WTC11 (cell line): Measurements from ENCODE around the gene NCBP3. TPM values are rescaled to one million over a fixed set of nuclear protein-coding genes. Genes with fewer than 3 reads are reported as not detected.

Experiments used
- ATAC-seq: fragments of 200-7000 bp; cut with Tn5 transposase; 2 replicates; pipeline ENCODE4 v1.10.0; 2021; ENCODE audit warnings: mild to moderate bottlenecking, moderate library complexity
- CTCF ChIA-PET: fragments of 300-600 bp; sonication (Branson Sonifier 250); formaldehyde crosslinking; loops from one replicate; lab custom pipeline; 2021; ENCODE audit warnings: antibody characterized with exemption; lab: Charles Lee
- POLR2A ChIA-PET: fragments of 350-600 bp; sonication (Branson Sonifier 250); formaldehyde crosslinking; loops from one replicate; lab custom pipeline; 2021; ENCODE audit warnings: antibody characterized with exemption; lab: Charles Lee
- DNase-seq: peaks from one replicate; pipeline ENCODE4 v3.0.0; 2021; ENCODE audit warnings: low spot score
- H3K27ac Mint-ChIP-seq: 2 replicates; pipeline ENCODE4 v1.8.0; 2021; ENCODE audit warnings: mixed read lengths
- H3K27me3 Mint-ChIP-seq: 2 replicates; pipeline ENCODE4 v1.8.0; 2021; ENCODE audit warnings: low read depth, mild to moderate bottlenecking, moderate library complexity, mixed read lengths
- H3K36me3 Mint-ChIP-seq: 2 replicates; pipeline ENCODE4 v1.8.0; 2021; ENCODE audit warnings: mixed read lengths
- H3K4me1 Mint-ChIP-seq: 2 replicates; pipeline ENCODE4 v1.8.0; 2022; ENCODE audit warnings: mixed read lengths
- H3K4me3 Mint-ChIP-seq: 2 replicates; pipeline ENCODE4 v1.8.0; 2021; ENCODE audit warnings: mild to moderate bottlenecking, moderate library complexity, mixed read lengths
- H3K9me3 Mint-ChIP-seq: 2 replicates; pipeline ENCODE4 v1.8.0; 2021; ENCODE audit warnings: mixed read lengths
- CBFB ChIP-seq: sonication (generic); formaldehyde crosslinking; IDR thresholded peaks from 2 replicates; pipeline ENCODE4 v1.8.1; 2022; ENCODE audit warnings: mild to moderate bottlenecking, low read depth, missing genetic modification reagents
- CDX4 ChIP-seq: fragments of 250-450 bp; sonication (Bioruptor Pico); IDR thresholded peaks from 2 replicates; pipeline ENCODE4 v1.9.0; 2021; ENCODE audit warnings: moderate library complexity, mild to moderate bottlenecking, inconsistent platforms, borderline replicate concordance
- E2F4 ChIP-seq: sonication (generic); formaldehyde crosslinking; IDR thresholded peaks from 2 replicates; pipeline ENCODE4 v1.8.1; 2022; ENCODE audit warnings: low read depth, mild to moderate bottlenecking, moderate library complexity, missing genetic modification reagents, borderline replicate concordance
- E2F5 ChIP-seq: sonication (generic); formaldehyde crosslinking; IDR thresholded peaks from 2 replicates; pipeline ENCODE4 v1.8.1; 2022; ENCODE audit warnings: mild to moderate bottlenecking, moderate library complexity, missing genetic modification reagents
- ESRRA ChIP-seq: sonication (generic); formaldehyde crosslinking; IDR thresholded peaks from 2 replicates; pipeline ENCODE4 v1.8.1; 2022; ENCODE audit warnings: mild to moderate bottlenecking, missing genetic modification reagents, borderline replicate concordance
- ETV6 ChIP-seq: sonication (generic); formaldehyde crosslinking; IDR thresholded peaks from 2 replicates; pipeline ENCODE4 v1.8.1; 2022; ENCODE audit warnings: mild to moderate bottlenecking, missing genetic modification reagents
- FOXJ3 ChIP-seq: sonication (generic); formaldehyde crosslinking; IDR thresholded peaks from 2 replicates; pipeline ENCODE4 v1.9.0; 2021; ENCODE audit warnings: missing genetic modification reagents, mild to moderate bottlenecking, borderline replicate concordance
- FOXK1 ChIP-seq: sonication (generic); formaldehyde crosslinking; IDR thresholded peaks from 2 replicates; pipeline ENCODE4 v1.8.0; 2022; ENCODE audit warnings: mild to moderate bottlenecking, moderate library complexity, missing genetic modification reagents
- IRF1 ChIP-seq: sonication (generic); formaldehyde crosslinking; IDR thresholded peaks from 2 replicates; pipeline ENCODE4 v1.8.0; 2023; ENCODE audit warnings: missing genetic modification reagents
- NFATC4 ChIP-seq: fragments of 250-450 bp; sonication (Bioruptor Pico); IDR thresholded peaks from 2 replicates; pipeline ENCODE4 v1.9.0; 2021; ENCODE audit warnings: mild to moderate bottlenecking
- NR1H2 ChIP-seq: sonication (generic); formaldehyde crosslinking; IDR thresholded peaks from 2 replicates; pipeline ENCODE4 v1.9.0; 2021; ENCODE audit warnings: mild to moderate bottlenecking, moderate library complexity, missing genetic modification reagents
- PRDM15 ChIP-seq: sonication (generic); formaldehyde crosslinking; IDR thresholded peaks from 2 replicates; pipeline ENCODE4 v1.8.0; 2022; ENCODE audit warnings: missing genetic modification reagents
- RORB ChIP-seq: fragments of 250-450 bp; sonication (Bioruptor Pico); IDR thresholded peaks from 2 replicates; pipeline ENCODE4 v1.9.0; 2021; ENCODE audit warnings: mild to moderate bottlenecking
- SOX15 ChIP-seq: fragments of 250-450 bp; sonication (Bioruptor Pico); IDR thresholded peaks from 2 replicates; pipeline ENCODE4 v1.9.0; 2021; ENCODE audit warnings: mild to moderate bottlenecking
- SP1 ChIP-seq: sonication (generic); formaldehyde crosslinking; conservative IDR thresholded peaks from 2 replicates; pipeline ENCODE4 v1.8.1; 2022; ENCODE audit warnings: missing genetic modification reagents
- STAT6 ChIP-seq: sonication (generic); formaldehyde crosslinking; conservative IDR thresholded peaks from 2 replicates; pipeline ENCODE4 v1.8.1; 2023; ENCODE audit warnings: mild to moderate bottlenecking, low read depth, missing genetic modification reagents, moderate library complexity
- TEAD1 ChIP-seq: sonication (generic); formaldehyde crosslinking; IDR thresholded peaks from 2 replicates; pipeline ENCODE4 v1.8.0; 2022; ENCODE audit warnings: mild to moderate bottlenecking, missing genetic modification reagents
- ZMAT4 ChIP-seq: fragments of 250-450 bp; sonication (Bioruptor Pico); IDR thresholded peaks from 2 replicates; pipeline ENCODE4 v1.9.0; 2021; ENCODE audit warnings: mild to moderate bottlenecking
- ZNF138 ChIP-seq: sonication (generic); formaldehyde crosslinking; conservative IDR thresholded peaks from 2 replicates; pipeline ENCODE4 v1.8.1; 2022; ENCODE audit warnings: mild to moderate bottlenecking, moderate library complexity, missing genetic modification reagents
- ZNF219 ChIP-seq: sonication (generic); formaldehyde crosslinking; IDR thresholded peaks from 2 replicates; pipeline ENCODE4 v1.8.0; 2023; ENCODE audit warnings: missing genetic modification reagents, mild to moderate bottlenecking, borderline replicate concordance
- ZNF232 ChIP-seq: sonication (generic); formaldehyde crosslinking; IDR thresholded peaks from 2 replicates; pipeline ENCODE4 v1.8.0; 2022; ENCODE audit warnings: mild to moderate bottlenecking, missing genetic modification reagents
- ZNF396 ChIP-seq: fragments of 250-450 bp; sonication (Bioruptor Pico); IDR thresholded peaks from 2 replicates; pipeline ENCODE4 v1.8.0; 2021; ENCODE audit warnings: mild to moderate bottlenecking, moderate library complexity, borderline replicate concordance
- ZNF423 ChIP-seq: fragments of 250-450 bp; sonication (Bioruptor Pico); IDR thresholded peaks from 2 replicates; pipeline ENCODE4 v2.1.2; 2022; ENCODE audit warnings: mild to moderate bottlenecking, moderate library complexity
- total RNA-seq: library from RNA; stranded (reverse); gene quantifications from 3 replicates; pipeline ENCODE4 v1.2.3, GENCODE V29; 2021

NCBP3 gene
- total RNA-seq, 1 experiment from 2014 or later: 48.7 TPM

GRCh38 chr17:3882276-3882675 is 36.2 kb upstream of the NCBP3 start:
- POLR2A ChIA-PET: no interaction called here
- Mint-ChIP-seq H3K9me3 (no peaks in the 10 kb centered on the region), H3K4me3 (no peak overlapping the region), H3K27me3 (no peaks in the 10 kb centered on the region; the same call in 1 of the 2 replicates), H3K4me1 (peaks cover 2% of the 10 kb centered on the region; the same call in 1 of the 2 replicates), H3K36me3 (peaks cover 5% of the 10 kb centered on the region; the same call in 1 of the 2 replicates), H3K27ac (no peak overlapping the region)
- CTCF ChIA-PET: no interaction called here
- no peak for DNase-seq
- no peak for ATAC-seq
- TF ChIP-seq RORB (CRISPR knock-in tag): no peak
- TF ChIP-seq CBFB: no peak
- no peak for TF ChIP-seq ZNF219 (CRISPR knock-in tag)
- no peak for TF ChIP-seq NFATC4 (CRISPR knock-in tag)
- no peak for TF ChIP-seq ZNF423
- TF ChIP-seq SOX15 (CRISPR knock-in tag): no peak
- no peak for TF ChIP-seq SP1 (CRISPR knock-in tag)
- TF ChIP-seq CDX4 (CRISPR knock-in tag): no peak
- no peak for TF ChIP-seq STAT6 (CRISPR knock-in tag)
- no peak for TF ChIP-seq PRDM15
- no peak for TF ChIP-seq FOXJ3
- no peak for TF ChIP-seq IRF1 (CRISPR knock-in tag)
- no peak for TF ChIP-seq ZNF232
- no peak for TF ChIP-seq E2F4 (CRISPR knock-in tag)
- no peak for TF ChIP-seq ZNF138 (CRISPR knock-in tag)
- TF ChIP-seq ETV6 (CRISPR knock-in tag): no peak
- no peak for TF ChIP-seq TEAD1 (CRISPR knock-in tag)

GRCh38 chr17:3880983-3881382 is 34.9 kb upstream of the NCBP3 start:
- CTCF ChIA-PET: interaction anchor here (1.1 kb wide), 1 partner anchor 10 kb away, joined by 3 read pairs; no protein-coding TSS in a partner anchor
- TF ChIP-seq ESRRA (no peak), ZMAT4 (CRISPR knock-in tag) (no peak), E2F5 (CRISPR knock-in tag) (no peak), CDX4 (CRISPR knock-in tag) (no peak), FOXK1 (CRISPR knock-in tag) (no peak), NR1H2 (CRISPR knock-in tag) (no peak), RORB (CRISPR knock-in tag) (no peak), ZNF396 (no peak)

More at GRCh38 chr17:3880983-3881382, 34.9 kb upstream of the NCBP3 start:
- no peak overlapping the region for H3K27ac Mint-ChIP-seq
- H3K4me1 Mint-ChIP-seq: no peaks in the 10 kb centered on the region
- ATAC-seq: no peak
- no peak for DNase-seq
- peaks cover 10% of the 10 kb centered on the region; the same call in 1 of the 2 replicates for H3K36me3 Mint-ChIP-seq
- no peak overlapping the region for H3K4me3 Mint-ChIP-seq
- POLR2A ChIA-PET: no interaction called here
- no peaks in the 10 kb centered on the region for H3K9me3 Mint-ChIP-seq
- no peaks in the 10 kb centered on the region; the same call in 1 of the 2 replicates for H3K27me3 Mint-ChIP-seq
